ENCODE data around the gene RNASE13.

RNASE13 gene

GRCh38 chr14:21073921-21074320, 39.3 kb upstream of the RNASE13 start:
- no peak overlapping the region for H3K4me3 ChIP-seq
- H3K4me1 ChIP-seq = peaks cover 45% of the 10 kb centered on the region
- H4K20me1 ChIP-seq = no peaks in the 10 kb centered on the region
- no peak for TF ChIP-seq Cebpa-rat (IDR thresholded peaks at IDR 0.05)
- peaks cover 35% of the 10 kb centered on the region for H3K36me3 ChIP-seq
- H3K9me3 ChIP-seq = no peaks in the 10 kb centered on the region
- no peak overlapping the region; the same call in 1 of the 2 replicates for H3K4me2 ChIP-seq
- H3K27me3 ChIP-seq = peaks cover 10% of the 10 kb centered on the region
- H3K27ac ChIP-seq = 0 out of 2 replicates have a peak overlapping the region, but pooled peaks have one; percentile 87
- no peak overlapping the region for H3K9ac ChIP-seq

GRCh38 chr14:21072781-21073339, 38.3 kb upstream of the RNASE13 start:
- peaks cover 51% of the 10 kb centered on the region for H3K4me1 ChIP-seq
- peak overlapping the region; percentile 80 for H3K4me3 ChIP-seq
- H3K9me3 ChIP-seq = no peaks in the 10 kb centered on the region
- H3K36me3 ChIP-seq = peaks cover 24% of the 10 kb centered on the region
- H4K20me1 ChIP-seq = no peaks in the 10 kb centered on the region
- TF ChIP-seq Cebpa-rat (IDR thresholded peaks at IDR 0.05) = no peak
- peak overlapping the region; percentile 88 for H3K4me2 ChIP-seq
- H3K27me3 ChIP-seq = peaks cover 16% of the 10 kb centered on the region
- peak overlapping the region; percentile 80; the same call in 1 of the 2 replicates for H3K9ac ChIP-seq
- peak overlapping the region; percentile 87 for H3K27ac ChIP-seq

GRCh38 chr14:21072031-21072473, 37.4 kb upstream of the RNASE13 start:
- Histone ChIP-seq H4K20me1 (no peaks in the 10 kb centered on the region), H3K36me3 (peaks cover 24% of the 10 kb centered on the region), H3K4me1 (peaks cover 51% of the 10 kb centered on the region), H3K9ac (peak overlapping the region; percentile 80), H3K4me3 (peak overlapping the region; percentile 80), H3K4me2 (peak overlapping the region; percentile 88), H3K27me3 (peaks cover 16% of the 10 kb centered on the region), H3K27ac (peak overlapping the region; percentile 87), H3K9me3 (no peaks in the 10 kb centered on the region)
- peak; percentile 69 for TF ChIP-seq Cebpa-rat (IDR thresholded peaks at IDR 0.05)

- Histone ChIP-seq H4K20me1 (no peaks in the 10 kb centered on the region), H3K9me3 (no peaks in the 10 kb centered on the region), H3K36me3 (peaks cover 20% of the 10 kb centered on the region), H3K9ac (peak overlapping the region; percentile 80), H3K4me3 (peak overlapping the region; percentile 80), H3K4me2 (peak overlapping the region; percentile 88), H3K4me1 (peaks cover 51% of the 10 kb centered on the region), H3K27ac (peak overlapping the region; percentile 87), H3K27me3 (peaks cover 16% of the 10 kb centered on the region)
- TF ChIP-seq Cebpa-rat (IDR thresholded peaks at IDR 0.05) = no peak
These were observed 36.8 kb upstream of the RNASE13 start for GRCh38 chr14:21071225-21072030.

GRCh38 chr14:21070610-21071224, 36.1 kb upstream of the RNASE13 start:
- H3K4me1 ChIP-seq = peaks cover 51% of the 10 kb centered on the region
- peak overlapping the region; percentile 80 for H3K9ac ChIP-seq
- no peak for TF ChIP-seq Cebpa-rat (IDR thresholded peaks at IDR 0.05)
- peak overlapping the region; percentile 87 for H3K27ac ChIP-seq
- H3K27me3 ChIP-seq = peaks cover 16% of the 10 kb centered on the region
- no peaks in the 10 kb centered on the region for H3K9me3 ChIP-seq
- H3K4me2 ChIP-seq = peak overlapping the region; percentile 88
- H3K36me3 ChIP-seq = peaks cover 13% of the 10 kb centered on the region
- no peaks in the 10 kb centered on the region for H4K20me1 ChIP-seq
- H3K4me3 ChIP-seq = peak overlapping the region; percentile 80

GRCh38 chr14:21070083-21070609, 35.5 kb upstream of the RNASE13 start, which contains the start of gene ARHGEF40:
ARHGEF40 (plus strand) TSS chr14:21070304; CDS start chr14:21070397, 93 bp downstream.
- no peaks in the 10 kb centered on the region for H3K9me3 ChIP-seq
- peak within 1 kb of the TSS; percentile 80 for H3K9ac ChIP-seq
- H3K36me3 ChIP-seq = peaks cover 10% of the 10 kb centered on the region
- H3K4me1 ChIP-seq = peaks cover 51% of the 10 kb centered on the region
- H3K4me3 ChIP-seq = peak within 1 kb of the TSS; percentile 80
- peak within 1 kb of the TSS; percentile 87 for H3K27ac ChIP-seq
- TF ChIP-seq Cebpa-rat (IDR thresholded peaks at IDR 0.05) = no peak
- peak within 1 kb of the TSS; percentile 88 for H3K4me2 ChIP-seq
- H4K20me1 ChIP-seq = no peaks in the 10 kb centered on the region
- H3K27me3 ChIP-seq = peaks cover 16% of the 10 kb centered on the region

- Histone ChIP-seq H3K9ac (peak overlapping the region; percentile 80), H3K27me3 (peaks cover 16% of the 10 kb centered on the region), H3K4me1 (peaks cover 47% of the 10 kb centered on the region), H3K27ac (peak overlapping the region; percentile 46; the same call in 1 of the 2 replicates), H3K9me3 (no peaks in the 10 kb centered on the region), H3K36me3 (peaks cover 6% of the 10 kb centered on the region), H3K4me2 (peak overlapping the region; percentile 88), H4K20me1 (no peaks in the 10 kb centered on the region), H3K4me3 (peak overlapping the region; percentile 80)
- no peak for TF ChIP-seq Cebpa-rat (IDR thresholded peaks at IDR 0.05)
These were observed 34.9 kb upstream of the RNASE13 start for GRCh38 chr14:21069388-21070082.

GRCh38 chr14:21068521-21069387, 34.1 kb upstream of the RNASE13 start:
- no peak for TF ChIP-seq Cebpa-rat (IDR thresholded peaks at IDR 0.05)
- no peaks in the 10 kb centered on the region for H3K36me3 ChIP-seq
- H3K4me1 ChIP-seq = peaks cover 39% of the 10 kb centered on the region
- peak overlapping the region; percentile 80 for H3K9ac ChIP-seq
- H3K27ac ChIP-seq = no peak overlapping the region
- peak overlapping the region; percentile 80 for H3K4me3 ChIP-seq
- no peaks in the 10 kb centered on the region for H3K9me3 ChIP-seq
- H4K20me1 ChIP-seq = no peaks in the 10 kb centered on the region
- peaks cover 16% of the 10 kb centered on the region for H3K27me3 ChIP-seq
- H3K4me2 ChIP-seq = peak overlapping the region; percentile 88
